ENCODE measurements around the gene BRDT.

BRDT gene

GRCh38 chr1:91949356-91949699 lies at the start of gene BRDT:
Gene BRDT, plus strand, starts transcription at chr1:91949401. Its CDS starts 13,354 bp downstream, at chr1:91962755.
- DNase-seq (ENCODE audit: low spot score) = no peak

GRCh38 chr1:91900562-91900961 lies 48.6 kb upstream of the BRDT start:
- no peak for DNase-seq (ENCODE audit: low spot score)

GRCh38 chr1:91901231-91901630 lies 48.0 kb upstream of the BRDT start:
- DNase-seq (ENCODE audit: low spot score) = no peak

GRCh38 chr1:91912266-91912665 lies 36.9 kb upstream of the BRDT start:
- no peak for DNase-seq (ENCODE audit: low spot score)

GRCh38 chr1:91913018-91913417 lies 36.2 kb upstream of the BRDT start:
- DNase-seq (ENCODE audit: low spot score) = no peak

GRCh38 chr1:91916046-91916445 lies 33.2 kb upstream of the BRDT start:
- no peak for DNase-seq (ENCODE audit: low spot score)

GRCh38 chr1:91916811-91917460 lies 32.3 kb upstream of the BRDT start:
- no peak for DNase-seq (ENCODE audit: low spot score)

GRCh38 chr1:91919962-91920361 lies 29.2 kb upstream of the BRDT start:
- DNase-seq (ENCODE audit: low spot score) = no peak

- no peak for DNase-seq (ENCODE audit: low spot score)
These were observed 25.1 kb upstream of the BRDT start for GRCh38 chr1:91924146-91924545.

- DNase-seq (ENCODE audit: low spot score) = no peak
These were observed 23.4 kb upstream of the BRDT start for GRCh38 chr1:91925644-91926435.

- no peak for DNase-seq (ENCODE audit: low spot score)
These were observed 21.2 kb upstream of the BRDT start for GRCh38 chr1:91928026-91928425.

- DNase-seq (ENCODE audit: low spot score) = no peak
These were observed 20.0 kb upstream of the BRDT start for GRCh38 chr1:91929250-91929649.

GRCh38 chr1:91937613-91938012 lies 11.6 kb upstream of the BRDT start:
- no peak for DNase-seq (ENCODE audit: low spot score)

GRCh38 chr1:91940496-91940895 lies 8.7 kb upstream of the BRDT start:
- DNase-seq (ENCODE audit: low spot score) = no peak

GRCh38 chr1:91944087-91944486 lies 5.1 kb upstream of the BRDT start:
- no peak for DNase-seq (ENCODE audit: low spot score)

- DNase-seq (ENCODE audit: low spot score) = no peak
These were observed 1.1 kb upstream of the BRDT start for GRCh38 chr1:91948097-91948496.

- no peak for DNase-seq (ENCODE audit: low spot score)
These were observed 473 bp upstream of the BRDT start for GRCh38 chr1:91948501-91949355.

- DNase-seq (ENCODE audit: low spot score) = no peak
These were observed 3.0 kb downstream of the BRDT start for GRCh38 chr1:91952187-91952586.

- DNase-seq (ENCODE audit: low spot score) = no peak
These were observed 9.7 kb downstream of the BRDT start for GRCh38 chr1:91958926-91959325.

- DNase-seq (ENCODE audit: low spot score) = no peak
These were observed 19.1 kb downstream of the BRDT start for GRCh38 chr1:91968334-91968733.

- no peak for DNase-seq (ENCODE audit: low spot score)
These were observed 30.2 kb downstream of the BRDT start for GRCh38 chr1:91979383-91979782.

GRCh38 chr1:91980663-91981062 lies 31.5 kb downstream of the BRDT start:
- DNase-seq (ENCODE audit: low spot score) = no peak
